UCSD-AML1 (cell line): ENCODE measurements around the gene KIF11.
"Not testable (repeated sequence)": the region's sequence is repeated elsewhere in the genome, so short reads cannot be mapped to it uniquely, and the experiment has no call there.

Experiments
- DNase-seq: peaks from one replicate; lab custom pipeline; 2025; ENCODE audit not compliant: unreplicated experiment; lab: John Stamatoyannopoulos, UW

The KIF11 gene

GRCh38 chr10:92590623-92591549 lies 2.0 kb upstream of the KIF11 start:
- DNase-seq: peak; percentile 66

DNA sequence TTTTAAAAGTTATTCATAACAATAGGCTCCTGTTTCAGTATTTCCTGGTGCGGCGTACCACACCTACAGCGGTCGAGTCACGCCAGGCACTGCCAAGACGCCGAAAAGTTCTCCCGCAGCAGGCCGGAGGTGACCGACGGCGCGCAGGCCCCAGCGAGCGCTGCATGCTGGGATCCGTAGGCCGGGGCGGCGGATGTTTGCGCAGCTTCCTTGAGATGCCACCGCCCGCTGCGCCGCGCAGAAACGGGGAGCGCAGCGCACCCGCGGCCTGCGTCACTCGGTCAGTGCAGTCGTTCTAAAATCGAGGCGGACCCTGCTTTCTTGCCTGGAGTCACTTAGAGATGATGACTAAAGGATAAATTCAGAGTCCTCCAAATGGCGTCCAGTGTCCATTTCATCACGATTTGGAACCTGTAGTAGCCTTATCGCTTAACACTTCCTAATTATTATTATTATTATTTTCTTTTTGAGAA lies 1.3 kb upstream of the KIF11 start:
- peak; percentile 95 for DNase-seq

- DNase-seq: no peak
These were observed 974 bp downstream of the KIF11 start for GRCh38 chr10:92593619-92594588.

GRCh38 chr10:92595505-92595904 lies 2.6 kb downstream of the KIF11 start:
- DNase-seq: no peak

GRCh38 chr10:92598321-92598720 lies 5.4 kb downstream of the KIF11 start:
- no peak for DNase-seq

DNA sequence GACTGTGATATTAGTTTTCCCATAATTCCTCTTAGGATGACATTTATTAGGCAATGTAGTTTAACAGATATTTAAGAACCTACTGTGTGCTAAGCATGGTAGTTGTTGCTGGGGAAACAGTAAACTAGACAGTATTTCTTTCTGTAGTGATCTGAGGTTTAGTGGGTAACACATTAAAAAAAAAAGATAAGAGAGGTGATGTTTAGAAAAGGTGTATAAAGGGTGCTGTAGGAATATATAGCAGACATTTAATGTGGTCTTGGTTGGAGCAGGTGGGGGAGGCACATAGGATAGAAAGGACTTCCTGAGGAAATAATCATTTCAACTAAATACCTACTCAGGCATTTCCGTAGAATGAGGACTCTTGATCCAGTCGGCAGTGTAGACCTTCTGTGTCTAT lies 11.9 kb downstream of the KIF11 start:
- no peak for DNase-seq

DNA sequence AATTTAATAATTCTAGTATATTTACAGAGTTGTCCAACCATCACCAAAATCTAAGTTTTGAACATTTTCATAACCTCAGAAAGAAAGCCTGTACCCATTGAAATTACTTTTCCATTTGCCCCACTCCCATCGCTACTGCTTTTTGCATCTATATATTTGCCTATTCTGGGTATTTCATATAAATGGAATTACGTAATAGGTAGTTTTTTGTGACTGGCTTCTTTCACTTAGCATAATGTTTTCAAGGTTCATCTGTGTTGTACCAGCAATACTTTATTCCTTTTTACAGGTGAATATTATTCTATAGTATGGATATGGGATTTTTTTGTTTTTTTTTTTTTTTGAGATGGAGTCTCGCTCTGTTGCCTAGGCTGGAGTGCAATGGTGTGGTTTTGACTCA lies 22.6 kb downstream of the KIF11 start:
- DNase-seq: no peak

- no peak for DNase-seq
These were observed 26.4 kb downstream of the KIF11 start for GRCh38 chr10:92619368-92619767.

- no peak for DNase-seq
These were observed 35.0 kb downstream of the KIF11 start for GRCh38 chr10:92627845-92628480.

- no peak for DNase-seq
These were observed 37.0 kb downstream of the KIF11 start for GRCh38 chr10:92629945-92630344.

- no peak for DNase-seq
These were observed 45.1 kb downstream of the KIF11 start for GRCh38 chr10:92638037-92638436.

DNA sequence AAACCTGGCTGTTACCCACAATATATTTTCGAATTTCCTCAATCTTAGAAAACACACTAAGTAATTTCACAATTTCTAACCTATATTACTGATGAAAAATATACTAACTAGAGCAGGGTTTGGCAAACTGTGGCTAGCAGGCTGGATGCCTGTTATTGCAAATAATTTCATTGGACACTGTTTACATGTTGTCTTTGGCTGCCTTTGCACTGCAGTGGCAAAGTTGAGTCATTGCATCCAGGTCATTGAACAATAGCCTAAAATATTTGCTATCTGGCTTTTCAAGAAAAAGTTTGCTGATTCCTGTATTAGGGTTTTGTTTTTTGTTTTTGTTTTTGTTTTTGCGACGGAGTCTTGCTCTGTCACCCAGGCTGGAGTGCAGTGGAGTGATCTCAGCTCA lies 47.2 kb downstream of the KIF11 start:
- DNase-seq: no peak

- no peak for DNase-seq
These were observed 48.6 kb downstream of the KIF11 start for GRCh38 chr10:92641492-92641891.

DNA sequence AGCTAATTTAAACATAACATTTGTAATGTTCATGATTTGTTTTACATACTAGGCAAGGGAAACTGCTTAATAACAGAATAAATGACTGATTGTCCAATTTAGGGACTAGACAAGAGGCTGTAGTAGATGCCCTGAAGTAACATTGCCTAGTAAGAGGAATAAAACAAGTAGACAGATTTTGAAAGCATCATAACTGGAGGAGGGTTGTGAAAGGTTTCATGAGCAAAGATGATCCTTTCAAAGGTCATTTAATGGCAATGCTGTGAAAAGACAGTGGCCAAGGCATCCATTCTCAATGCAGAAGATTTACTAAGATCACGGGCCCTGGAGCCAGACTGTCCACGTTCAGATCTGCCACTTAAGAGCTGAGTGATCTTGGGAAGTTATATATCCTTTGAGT lies 52.0 kb downstream of the KIF11 start:
- no peak for DNase-seq

DNA sequence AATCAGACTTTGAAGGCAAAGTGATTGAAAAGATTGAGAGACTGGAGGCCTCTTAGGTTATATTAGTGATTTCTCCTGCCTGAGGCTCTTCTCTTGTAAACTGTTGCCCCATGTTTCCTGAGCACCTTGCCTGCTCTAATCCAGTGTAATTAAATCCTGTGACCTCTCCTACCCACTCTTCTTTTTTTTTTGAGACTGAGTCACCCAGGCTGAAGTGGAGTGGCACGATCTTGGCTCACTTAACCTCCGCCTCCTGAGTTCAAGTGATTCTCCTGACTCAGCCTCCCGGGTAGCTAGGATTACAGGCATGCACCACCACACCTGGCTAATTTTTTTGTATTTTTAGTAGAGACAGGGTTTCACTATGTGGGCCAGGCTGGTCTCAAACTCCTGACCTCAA lies 57.9 kb downstream of the KIF11 start:
- not testable (repeated sequence) for DNase-seq

DNA sequence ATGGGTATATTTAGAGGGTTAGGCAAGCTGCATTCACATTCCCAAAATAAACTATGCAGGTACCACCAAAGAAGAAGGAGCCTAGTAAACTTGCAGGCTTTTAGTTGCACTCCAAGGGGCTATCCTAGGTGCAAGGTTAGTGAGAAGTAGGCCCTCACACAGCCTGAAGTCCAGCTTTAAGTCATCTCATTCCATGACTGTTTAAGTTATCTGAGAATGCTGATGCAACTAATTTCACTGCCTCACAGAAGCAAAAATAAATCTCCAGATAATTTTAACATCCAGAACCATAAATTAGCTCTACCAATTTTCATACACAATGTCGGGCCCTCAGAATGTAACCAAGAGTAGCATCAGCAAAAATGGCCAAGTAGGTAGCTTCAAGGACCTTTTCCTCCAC lies 62.5 kb downstream of the KIF11 start:
- DNase-seq: no peak

DNA sequence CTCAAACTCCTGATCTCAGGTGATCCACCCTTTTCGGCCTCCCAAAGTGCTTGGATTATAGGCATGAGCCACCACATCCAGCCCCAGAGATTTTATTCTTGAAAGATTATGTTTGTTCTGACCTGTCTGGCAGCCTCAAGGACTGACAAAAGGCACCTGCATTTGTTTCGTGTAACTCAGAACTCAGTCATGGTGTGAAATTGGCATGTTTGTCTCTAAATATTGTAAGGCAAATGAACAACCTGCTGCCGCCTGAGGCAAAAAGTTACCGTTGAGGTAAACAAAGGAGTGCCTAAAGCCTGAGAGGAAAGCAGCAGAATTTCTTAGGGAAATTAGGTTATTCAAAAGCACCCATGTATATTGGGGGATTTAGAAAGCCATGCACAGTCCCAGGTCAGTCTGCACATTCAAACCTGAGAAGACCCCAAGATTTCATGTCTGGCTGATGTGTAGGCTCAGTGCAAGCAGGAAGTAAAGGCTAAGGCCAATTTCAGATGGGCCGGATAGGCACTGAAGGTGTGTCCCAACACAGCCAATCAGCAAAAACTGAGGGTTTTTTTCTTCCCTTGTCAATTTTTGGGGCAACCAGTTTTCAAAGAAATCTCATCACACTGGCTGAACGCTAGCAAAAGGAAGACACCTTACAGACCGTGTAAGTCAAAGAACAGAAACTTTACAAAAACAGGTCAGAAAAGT lies 63.5 kb downstream of the KIF11 start:
- no peak for DNase-seq

GRCh38 chr10:92657024-92657423 lies 64.1 kb downstream of the KIF11 start:
- no peak for DNase-seq

DNA sequence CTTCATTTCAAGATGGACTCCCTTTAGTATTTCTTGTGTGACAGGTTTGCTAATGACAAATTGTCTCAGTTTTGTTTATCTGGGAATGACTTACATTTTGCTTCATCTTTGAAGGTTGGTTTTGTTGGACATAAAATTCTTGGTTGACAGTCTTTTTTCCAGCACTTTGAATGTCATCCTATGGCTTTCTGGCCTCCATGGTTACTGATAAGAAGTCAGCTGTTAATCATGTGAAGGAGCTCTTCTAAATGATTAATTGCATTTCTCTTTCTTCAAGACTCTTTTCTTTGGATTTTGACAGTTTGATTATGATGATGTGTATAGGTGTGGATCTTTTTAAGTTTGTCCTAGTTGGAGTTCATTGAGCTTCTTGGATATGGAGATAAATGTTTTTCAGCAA lies 69.9 kb downstream of the KIF11 start:
- no peak for DNase-seq

DNA sequence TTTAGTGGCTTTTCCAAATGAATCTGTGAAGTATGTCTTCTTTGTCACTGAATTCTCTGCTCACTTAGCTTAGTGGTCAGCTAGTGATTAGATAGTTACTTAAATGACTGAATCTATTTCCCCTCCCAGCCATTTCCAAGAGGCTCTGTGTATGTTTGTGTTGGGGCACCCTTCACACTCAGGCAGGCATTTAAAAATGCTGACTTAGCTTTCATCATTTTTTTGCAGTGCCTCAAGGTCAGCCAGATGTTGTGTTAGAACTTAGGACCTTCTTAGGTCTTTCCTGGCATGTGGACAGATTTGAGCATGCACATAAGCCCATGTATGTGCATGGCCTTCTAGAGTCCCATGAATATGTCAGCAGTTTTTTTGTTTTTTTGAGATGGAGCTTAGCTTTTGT lies 71.4 kb downstream of the KIF11 start:
- DNase-seq: no peak

DNA sequence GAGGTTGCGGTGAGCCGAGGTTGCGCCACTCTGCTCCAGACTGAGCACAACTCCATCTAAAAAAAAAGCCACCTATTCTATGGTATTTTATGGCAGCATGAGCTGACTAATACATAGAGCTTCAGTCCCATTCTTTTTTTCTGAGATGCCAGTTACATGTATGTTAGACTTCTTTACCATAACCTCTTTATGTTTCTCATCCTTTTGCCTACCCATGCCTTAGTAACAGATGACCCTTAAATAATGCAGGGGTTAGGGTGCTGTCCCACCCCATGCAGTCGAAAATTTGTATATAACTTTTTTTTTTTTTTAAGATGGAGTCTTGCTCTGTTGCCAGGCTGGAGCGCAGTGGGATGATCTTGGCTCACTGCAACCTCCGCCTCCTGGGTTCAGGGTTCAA lies 74.1 kb downstream of the KIF11 start:
- DNase-seq: no peak
